K562 (cell line): ENCODE data around the gene MPHOSPH10. TPM values are rescaled to one million over a fixed set of nuclear protein-coding genes. Genes with fewer than 3 reads are reported as not detected.

Experiments
- STAT5B ChIP-seq: fragments of 250-450 bp; sonication (Bioruptor Pico); IDR thresholded peaks from 2 replicates; pipeline ENCODE4 v1.8.0; 2021; ENCODE audit warnings: mild to moderate bottlenecking, inconsistent platforms
- ZNF318 ChIP-seq, 2 experiments: fragments of 450-650 bp; IDR thresholded peaks; 2 replicates each; pipeline ENCODE4 v1.6.1; 2016; ENCODE audit warnings: mild to moderate bottlenecking in 2 of 2, borderline replicate concordance in 1 of 2, low read depth in 1 of 2, moderate library complexity in 1 of 2
- polyA plus RNA-seq, 8 experiments: library from polyadenylated mRNA; depleted of rRNA in 4 of 8; stranded (reverse) in 5 of 8; unstranded in 3 of 8; fragments of >200 nt; fragmentation: Nextera tagmentation in 2 of 8; fragmentation: Illumina TruSeq in 1 of 8; extraction: Ambion mirVana in 2 of 8; extraction: Trizol in 1 of 8; gene quantifications; 2 replicates each; pipeline versions ENCODE4 v1.2.1 to v1.2.3, GENCODE V29; 2011 to 2014; ENCODE audit warnings: inconsistent platforms in 1 of 8, missing spikeins in 1 of 8
- total RNA-seq, 7 experiments: library from RNA; depleted of rRNA in 6 of 7; stranded (reverse); fragments of >200 nt in 6 of 7; fragmentation: Illumina TruSeq in 2 of 7; extraction: Trizol in 2 of 7; gene quantifications; 2 replicates each; pipeline versions ENCODE4 v1.2.1 to v1.2.3, GENCODE V29; 2011 to 2021; ENCODE audit warnings: low replicate concordance in 1 of 7
- TF ChIP-seq, protein P1 (sequence below): fragments of 450-650 bp; conservative IDR thresholded peaks from 2 replicates; pipeline ENCODE4 v1.6.1; 2016; ENCODE audit warnings: missing genetic modification characterization, low read depth, mild to moderate bottlenecking, control low read depth, missing compliant biosample characterization

The MPHOSPH10 gene
- total and polyA plus RNA-seq, 9 of the 15 experiments (the other 6 are each of a cell fraction or from before 2014, with no cell fraction given) = 36.8 to 83.7 (median 58.5) TPM

DNA sequence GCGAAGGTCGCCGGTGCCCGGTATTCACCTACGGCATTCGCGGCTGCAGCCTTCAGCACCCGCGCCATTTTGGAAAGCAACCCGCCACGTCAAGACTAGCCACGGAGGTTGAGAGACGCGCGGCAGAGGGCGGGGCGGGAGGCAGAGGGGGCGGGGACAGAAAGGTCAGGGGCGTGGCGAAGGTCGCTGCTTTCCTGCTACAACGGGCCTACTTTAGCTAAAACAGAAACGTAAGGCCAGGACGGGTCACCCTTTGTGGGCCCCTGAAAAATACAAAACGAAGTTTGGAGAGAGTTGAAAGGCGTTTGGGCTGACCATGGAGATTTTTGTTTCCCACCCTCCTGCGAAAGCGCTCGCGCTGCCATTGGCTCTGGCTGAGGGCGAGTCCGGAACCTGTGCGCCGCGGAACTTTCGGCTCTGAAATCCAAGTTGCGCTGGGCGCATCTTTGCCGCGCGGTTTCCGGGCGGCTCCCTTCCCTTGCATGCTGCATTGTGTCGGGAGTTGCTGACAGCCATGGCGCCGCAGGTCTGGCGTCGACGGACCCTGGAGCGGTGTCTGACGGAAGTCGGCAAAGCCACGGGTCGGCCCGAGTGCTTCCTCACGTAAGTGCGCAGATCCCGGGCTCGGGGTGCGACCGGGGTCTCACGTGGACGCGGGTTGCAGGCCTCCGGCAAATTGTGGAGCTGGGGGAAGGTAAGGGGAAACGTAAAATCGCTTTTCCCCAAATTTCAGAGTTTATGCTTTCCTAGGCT, at the start of gene MPHOSPH10, which contains the start of gene MCEE (continued):
- TF ChIP-seq ZNF318 (IDR thresholded peaks at IDR 0.05; ENCODE audit: borderline replicate concordance in 1 of 2, low read depth in 1 of 2) (no peak), STAT5B (CRISPR knock-in tag) (no peak)
- TF ChIP-seq, protein P1, sequence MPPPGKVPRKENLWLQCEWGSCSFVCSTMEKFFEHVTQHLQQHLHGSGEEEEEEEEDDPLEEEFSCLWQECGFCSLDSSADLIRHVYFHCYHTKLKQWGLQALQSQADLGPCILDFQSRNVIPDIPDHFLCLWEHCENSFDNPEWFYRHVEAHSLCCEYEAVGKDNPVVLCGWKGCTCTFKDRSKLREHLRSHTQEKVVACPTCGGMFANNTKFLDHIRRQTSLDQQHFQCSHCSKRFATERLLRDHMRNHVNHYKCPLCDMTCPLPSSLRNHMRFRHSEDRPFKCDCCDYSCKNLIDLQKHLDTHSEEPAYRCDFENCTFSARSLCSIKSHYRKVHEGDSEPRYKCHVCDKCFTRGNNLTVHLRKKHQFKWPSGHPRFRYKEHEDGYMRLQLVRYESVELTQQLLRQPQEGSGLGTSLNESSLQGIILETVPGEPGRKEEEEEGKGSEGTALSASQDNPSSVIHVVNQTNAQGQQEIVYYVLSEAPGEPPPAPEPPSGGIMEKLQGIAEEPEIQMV (tag) = no peak
- TF ChIP-seq, all 486 proteins: peak for 150
